ENCODE measurements around the gene FUOM. TPM values are rescaled to one million over a fixed set of nuclear protein-coding genes. Genes with fewer than 3 reads are reported as not detected.

Gene FUOM
- polyA plus RNA-seq, 3 donors = 29.8 to 56.8 (median 39.0) TPM

GRCh38 chr10:133307776-133308420 lies 49.9 kb downstream of the FUOM start:
- TF ChIP-seq, protein P1, sequence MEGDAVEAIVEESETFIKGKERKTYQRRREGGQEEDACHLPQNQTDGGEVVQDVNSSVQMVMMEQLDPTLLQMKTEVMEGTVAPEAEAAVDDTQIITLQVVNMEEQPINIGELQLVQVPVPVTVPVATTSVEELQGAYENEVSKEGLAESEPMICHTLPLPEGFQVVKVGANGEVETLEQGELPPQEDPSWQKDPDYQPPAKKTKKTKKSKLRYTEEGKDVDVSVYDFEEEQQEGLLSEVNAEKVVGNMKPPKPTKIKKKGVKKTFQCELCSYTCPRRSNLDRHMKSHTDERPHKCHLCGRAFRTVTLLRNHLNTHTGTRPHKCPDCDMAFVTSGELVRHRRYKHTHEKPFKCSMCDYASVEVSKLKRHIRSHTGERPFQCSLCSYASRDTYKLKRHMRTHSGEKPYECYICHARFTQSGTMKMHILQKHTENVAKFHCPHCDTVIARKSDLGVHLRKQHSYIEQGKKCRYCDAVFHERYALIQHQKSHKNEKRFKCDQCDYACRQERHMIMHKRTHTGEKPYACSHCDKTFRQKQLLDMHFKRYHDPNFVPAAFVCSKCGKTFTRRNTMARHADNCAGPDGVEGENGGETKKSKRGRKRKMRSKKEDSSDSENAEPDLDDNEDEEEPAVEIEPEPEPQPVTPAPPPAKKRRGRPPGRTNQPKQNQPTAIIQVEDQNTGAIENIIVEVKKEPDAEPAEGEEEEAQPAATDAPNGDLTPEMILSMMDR (IDR thresholded peaks at IDR 0.05) = peak; percentile 86
- H3K36me3 ChIP-seq (replicated peaks in 1 of 2; ENCODE audit: control insufficient read depth in 1 of 2, insufficient read depth in 2 of 2, low read length in 2 of 2) = peaks cover 26 to 46% of the 10 kb centered on the region in 2 donors
- H3K9me3 Mint-ChIP-seq = peaks cover 0 to 3% (median 0%) of the 10 kb centered on the region in 7 donors
- H3K4me3 Mint-ChIP-seq = peak overlapping the region; percentile 98 to 99
- H3K27ac ChIP-seq (ENCODE audit: low read depth in 1 of 2, low read length in 2 of 2) = peak overlapping the region; percentile 95 to 96
- peaks cover 55 to 66% of the 10 kb centered on the region in 2 donors for H3K36me3 Mint-ChIP-seq
- peaks cover 34% of the 10 kb centered on the region for H3K4me1 Mint-ChIP-seq
- H3K79me2 ChIP-seq (ENCODE audit: insufficient read depth, low read length) = peaks cover 57% of the 10 kb centered on the region
- WGBS (ENCODE audit: insufficient coverage) = 4% methylated on average over 22 of the region's 25 CpGs
- H2AFZ ChIP-seq (ENCODE audit: insufficient read depth, low read depth, low read length, poor library complexity, severe bottlenecking) = no peak overlapping the region
- intact Hi-C loops (cut with micrococcal nuclease) = loop anchor here (2.0 to 5.0 kb wide), 4 partner anchors 29 to 71 kb away; partner anchors contain the start of gene VENTX (in 1 of the 2)
- H3K4me1 ChIP-seq (ENCODE audit: control insufficient read depth in 1 of 2, insufficient read depth in 2 of 2, low read length in 2 of 2) = peaks cover 37 to 42% of the 10 kb centered on the region in 2 donors
- H3K9ac ChIP-seq (ENCODE audit: insufficient read depth, low read length, poor library complexity, severe bottlenecking) = peak overlapping the region; percentile 99
- H4K20me1 ChIP-seq (ENCODE audit: insufficient read depth, low read length) = peaks cover 28% of the 10 kb centered on the region
- peaks cover 0 to 5% (median 0%) of the 10 kb centered on the region in 3 donors for H3K27me3 Mint-ChIP-seq (ENCODE audit: low read depth in 3 of 3)
- H3K27me3 ChIP-seq (ENCODE audit: control insufficient read depth in 2 of 2, insufficient read depth in 2 of 2, low read length in 2 of 2) = no peaks in the 10 kb centered on the region
- peak overlapping the region; percentile 75 for H3K4me2 ChIP-seq (replicated peaks; ENCODE audit: extremely low read depth, low read length, poor library complexity, severe bottlenecking)
- peak overlapping the region; percentile 77 to 87 (median 86) for H3K4me3 ChIP-seq (replicated peaks in 1 of 3; ENCODE audit: low read depth in 2 of 3, low read length in 3 of 3)
- no peaks in the 10 kb centered on the region for H3K9me3 ChIP-seq (replicated peaks in 1 of 2; ENCODE audit: control insufficient read depth in 1 of 2, insufficient read depth in 1 of 2, low read length in 2 of 2)
- DNase-seq = peak; percentile 63 to 71 (median 68)
- H3K27ac Mint-ChIP-seq = peak overlapping the region; percentile 99 to 100 (median 100)

GRCh38 chr10:133306941-133307379 lies 50.9 kb downstream of the FUOM start:
- WGBS (ENCODE audit: insufficient coverage) = 89% methylated on average over 13 of the region's 17 CpGs
- H3K27ac ChIP-seq (ENCODE audit: low read depth in 1 of 2, low read length in 2 of 2) = peak overlapping the region; percentile 94 to 95
- H3K9me3 ChIP-seq (replicated peaks in 1 of 2; ENCODE audit: control insufficient read depth in 1 of 2, insufficient read depth in 1 of 2, low read length in 2 of 2) = no peaks in the 10 kb centered on the region
- Mint-ChIP-seq H3K4me1 (peaks cover 34% of the 10 kb centered on the region), H3K27ac (peak overlapping the region; percentile 99 to 100 (median 100)), H3K9me3 (peaks cover 0 to 6% (median 0%) of the 10 kb centered on the region in 7 donors), H3K36me3 (peaks cover 54 to 65% of the 10 kb centered on the region in 2 donors), H3K4me3 (peak overlapping the region; percentile 67 to 99), H3K27me3 (ENCODE audit: low read depth in 3 of 3) (peaks cover 0 to 5% (median 0%) of the 10 kb centered on the region in 3 donors)
- intact Hi-C loops (cut with micrococcal nuclease) = loop anchor here (2.0 to 5.0 kb wide), 3 partner anchors 45 to 70 kb away; partner anchors contain the start of gene VENTX (in 1 of the 2)
- H3K4me3 ChIP-seq (replicated peaks in 1 of 3; ENCODE audit: low read depth in 2 of 3, low read length in 3 of 3) = peak overlapping the region in 1 of 3 experiments; percentile 77
- H3K4me2 ChIP-seq (replicated peaks; ENCODE audit: extremely low read depth, low read length, poor library complexity, severe bottlenecking) = peak overlapping the region; percentile 75
- H3K9ac ChIP-seq (ENCODE audit: insufficient read depth, low read length, poor library complexity, severe bottlenecking) = peak overlapping the region; percentile 99
- TF ChIP-seq, protein P1 (IDR thresholded peaks at IDR 0.05) = no peak
- peaks cover 37 to 42% of the 10 kb centered on the region in 2 donors for H3K4me1 ChIP-seq (ENCODE audit: control insufficient read depth in 1 of 2, insufficient read depth in 2 of 2, low read length in 2 of 2)
- peaks cover 38% of the 10 kb centered on the region for H4K20me1 ChIP-seq (ENCODE audit: insufficient read depth, low read length)
- no peak overlapping the region for H2AFZ ChIP-seq (ENCODE audit: insufficient read depth, low read depth, low read length, poor library complexity, severe bottlenecking)
- peaks cover 64% of the 10 kb centered on the region for H3K79me2 ChIP-seq (ENCODE audit: insufficient read depth, low read length)
- H3K36me3 ChIP-seq (replicated peaks in 1 of 2; ENCODE audit: control insufficient read depth in 1 of 2, insufficient read depth in 2 of 2, low read length in 2 of 2) = peaks cover 27 to 46% of the 10 kb centered on the region in 2 donors
- no peak for DNase-seq
- H3K27me3 ChIP-seq (ENCODE audit: control insufficient read depth in 2 of 2, insufficient read depth in 2 of 2, low read length in 2 of 2) = no peaks in the 10 kb centered on the region
